Measurements from ENCODE around the gene TUBB1.

Gene TUBB1

DNA sequence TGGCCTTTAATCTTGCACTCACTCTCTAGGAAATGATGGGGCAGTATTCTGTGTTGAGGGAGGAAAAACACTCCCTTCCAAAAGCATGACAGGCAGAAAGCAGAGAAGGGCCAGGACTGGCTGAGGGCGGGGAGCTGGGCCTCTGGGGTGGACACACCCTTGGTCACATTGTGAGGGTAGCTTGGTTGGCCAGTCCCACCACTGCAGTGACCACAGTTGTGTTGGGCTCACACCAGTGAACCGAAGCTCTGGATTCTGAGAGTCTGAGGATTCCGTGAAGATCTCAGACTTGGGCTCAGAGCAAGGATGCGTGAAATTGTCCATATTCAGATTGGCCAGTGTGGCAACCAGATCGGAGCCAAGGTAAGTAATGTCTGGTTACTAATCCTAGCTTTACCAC, at the start of gene TUBB1:
TSS of gene TUBB1 (plus strand) at position 213 of the 400 bp plus-strand sequence. CDS start at position 307, 94 bp downstream.
- TF ChIP-seq, protein P1, sequence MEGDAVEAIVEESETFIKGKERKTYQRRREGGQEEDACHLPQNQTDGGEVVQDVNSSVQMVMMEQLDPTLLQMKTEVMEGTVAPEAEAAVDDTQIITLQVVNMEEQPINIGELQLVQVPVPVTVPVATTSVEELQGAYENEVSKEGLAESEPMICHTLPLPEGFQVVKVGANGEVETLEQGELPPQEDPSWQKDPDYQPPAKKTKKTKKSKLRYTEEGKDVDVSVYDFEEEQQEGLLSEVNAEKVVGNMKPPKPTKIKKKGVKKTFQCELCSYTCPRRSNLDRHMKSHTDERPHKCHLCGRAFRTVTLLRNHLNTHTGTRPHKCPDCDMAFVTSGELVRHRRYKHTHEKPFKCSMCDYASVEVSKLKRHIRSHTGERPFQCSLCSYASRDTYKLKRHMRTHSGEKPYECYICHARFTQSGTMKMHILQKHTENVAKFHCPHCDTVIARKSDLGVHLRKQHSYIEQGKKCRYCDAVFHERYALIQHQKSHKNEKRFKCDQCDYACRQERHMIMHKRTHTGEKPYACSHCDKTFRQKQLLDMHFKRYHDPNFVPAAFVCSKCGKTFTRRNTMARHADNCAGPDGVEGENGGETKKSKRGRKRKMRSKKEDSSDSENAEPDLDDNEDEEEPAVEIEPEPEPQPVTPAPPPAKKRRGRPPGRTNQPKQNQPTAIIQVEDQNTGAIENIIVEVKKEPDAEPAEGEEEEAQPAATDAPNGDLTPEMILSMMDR (IDR thresholded peaks at IDR 0.05; ENCODE audit: borderline replicate concordance, insufficient read depth, low read depth, low read length) = no peak
- H3K4me3 ChIP-seq (ENCODE audit: low read depth, low read length) = no peak within 1 kb of the TSS

DNA sequence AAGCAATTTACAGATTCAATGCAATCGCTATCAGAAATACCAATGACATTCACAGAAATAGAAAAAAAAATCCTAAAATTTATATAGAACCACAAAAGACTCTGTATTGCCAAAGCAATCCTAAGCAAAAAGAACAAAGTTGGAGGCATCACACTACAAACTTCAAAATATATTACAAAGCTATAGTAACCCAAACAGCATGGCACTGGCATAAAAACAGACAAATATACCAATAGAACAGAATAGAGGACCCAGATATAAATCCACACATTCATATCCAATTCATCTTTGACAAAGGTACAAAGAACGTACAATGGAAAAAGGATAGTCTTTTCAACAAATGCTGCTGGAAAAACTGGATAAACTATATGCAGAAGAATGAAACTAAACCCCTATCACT, 49.8 kb upstream of the TUBB1 start:
- H3K4me3 ChIP-seq (ENCODE audit: low read depth, low read length) = no peak overlapping the region

GRCh38 chr20:58970146-58970545, 49.1 kb upstream of the TUBB1 start:
- TF ChIP-seq, protein P1 (IDR thresholded peaks at IDR 0.05; ENCODE audit: borderline replicate concordance, insufficient read depth, low read depth, low read length) = no peak
- H3K4me3 ChIP-seq (ENCODE audit: low read depth, low read length) = no peak overlapping the region

More for the DNA sequence above, 49.8 kb upstream of the TUBB1 start:
- TF ChIP-seq, protein P1 (IDR thresholded peaks at IDR 0.05; ENCODE audit: borderline replicate concordance, insufficient read depth, low read depth, low read length) = no peak

- H3K4me3 ChIP-seq (ENCODE audit: low read depth, low read length) = no peak overlapping the region
- TF ChIP-seq, protein P1 (IDR thresholded peaks at IDR 0.05; ENCODE audit: borderline replicate concordance, insufficient read depth, low read depth, low read length) = no peak
These were observed 47.8 kb upstream of the TUBB1 start for GRCh38 chr20:58971429-58971828.

DNA sequence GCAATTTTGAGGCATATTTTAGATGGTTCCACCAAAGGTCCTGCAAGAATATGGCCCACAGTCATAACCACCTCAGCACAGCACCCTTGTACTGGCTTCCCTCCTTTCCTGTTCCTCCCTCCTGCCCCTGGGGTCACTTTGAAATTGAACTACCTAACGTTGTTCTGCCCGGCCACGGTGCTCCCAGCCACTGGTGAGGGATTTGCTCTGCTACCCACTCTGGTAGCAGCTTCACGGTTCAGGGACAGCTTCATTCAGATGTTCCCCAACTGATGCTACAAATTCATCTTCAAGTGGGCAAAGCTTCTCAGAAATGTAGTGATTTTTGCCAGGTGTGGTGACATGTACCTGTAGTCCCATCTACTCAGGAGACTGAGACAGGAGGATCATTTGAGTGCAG, 46.0 kb upstream of the TUBB1 start:
- TF ChIP-seq, protein P1 (IDR thresholded peaks at IDR 0.05; ENCODE audit: borderline replicate concordance, insufficient read depth, low read depth, low read length) = no peak
- no peak overlapping the region for H3K4me3 ChIP-seq (ENCODE audit: low read depth, low read length)

DNA sequence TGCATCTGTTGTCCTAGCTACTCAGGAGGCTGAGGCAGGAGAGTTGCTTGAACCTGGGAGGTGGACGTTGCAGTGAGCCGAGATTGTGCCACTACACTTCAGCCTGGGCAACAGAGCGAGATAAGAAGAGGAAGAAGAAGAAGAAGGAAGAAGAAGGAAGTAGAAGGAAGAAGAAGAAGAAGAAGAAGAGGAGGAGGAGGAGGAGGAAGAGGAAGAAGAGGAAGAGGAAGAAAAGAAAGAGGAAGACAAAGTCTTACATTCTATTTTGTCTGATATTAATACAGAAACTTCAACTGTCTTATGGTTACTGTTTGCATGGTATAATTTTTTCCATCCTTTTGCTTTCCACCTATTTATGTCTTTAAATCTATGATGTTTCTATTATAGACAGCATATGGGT, 45.4 kb upstream of the TUBB1 start:
- TF ChIP-seq, protein P1 (IDR thresholded peaks at IDR 0.05; ENCODE audit: borderline replicate concordance, insufficient read depth, low read depth, low read length) = no peak
- no peak overlapping the region for H3K4me3 ChIP-seq (ENCODE audit: low read depth, low read length)

DNA sequence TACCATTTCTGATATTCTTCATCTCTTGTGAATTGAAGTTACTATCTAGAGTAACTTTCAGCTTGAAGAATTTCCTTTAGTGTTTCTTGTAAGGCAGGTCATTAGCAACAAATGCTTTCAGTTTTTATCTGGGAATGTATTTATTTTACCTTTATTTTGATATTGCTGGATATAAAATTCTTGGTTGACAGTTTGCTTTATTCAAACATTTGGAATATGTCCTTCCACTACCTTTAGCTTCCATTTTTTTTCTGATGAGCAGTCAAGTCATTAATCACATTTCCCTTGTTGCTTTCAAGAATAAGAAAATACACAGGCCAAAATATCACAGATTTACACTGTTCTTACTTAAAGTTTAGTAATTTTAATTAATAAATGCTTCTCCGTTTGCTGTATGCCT, 43.9 kb upstream of the TUBB1 start:
- H3K4me3 ChIP-seq (ENCODE audit: low read depth, low read length) = no peak overlapping the region
- TF ChIP-seq, protein P1 (IDR thresholded peaks at IDR 0.05; ENCODE audit: borderline replicate concordance, insufficient read depth, low read depth, low read length) = no peak

All from GM12875 (cell line).